HG03558 (cell line): Measurements from ENCODE around the gene CCDC126.
A peak's percentile ranks its signal among the peaks of the same experiment; 100 is the strongest.
"Not testable (repeated sequence)": the region's sequence is repeated elsewhere in the genome, so short reads cannot be mapped to it uniquely, and the experiment has no call there.

ENCODE experiments used
- ATAC-seq: cut with Tn5 transposase; IDR thresholded peaks from one replicate; pipeline ENCODE4 v1.9.1; 2021; ENCODE audit warnings: moderate number of reproducible peaks; ENCODE audit not compliant: unreplicated experiment; ENCODE audit errors: extremely low read depth

CCDC126 gene

DNA sequence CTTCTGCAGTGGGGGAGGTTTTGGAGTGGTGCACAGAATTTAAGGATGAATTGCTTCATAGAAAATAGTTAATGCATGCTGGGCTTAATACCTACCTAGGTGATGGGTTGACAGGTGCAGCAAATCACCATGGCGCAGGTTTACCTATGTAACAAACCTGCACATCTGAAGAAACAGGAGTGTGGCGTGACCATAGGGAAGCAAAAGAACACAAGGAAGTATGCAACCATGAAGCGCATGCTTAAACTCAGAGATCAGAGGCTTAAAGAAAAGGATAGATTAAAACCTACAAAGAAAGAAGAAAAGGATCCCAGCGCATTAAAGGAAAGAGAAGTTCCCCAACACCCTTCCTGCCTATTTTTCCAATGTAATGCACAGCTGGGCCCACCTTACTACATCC lies 22.0 kb downstream of the CCDC126 start:
- no peak for ATAC-seq

DNA sequence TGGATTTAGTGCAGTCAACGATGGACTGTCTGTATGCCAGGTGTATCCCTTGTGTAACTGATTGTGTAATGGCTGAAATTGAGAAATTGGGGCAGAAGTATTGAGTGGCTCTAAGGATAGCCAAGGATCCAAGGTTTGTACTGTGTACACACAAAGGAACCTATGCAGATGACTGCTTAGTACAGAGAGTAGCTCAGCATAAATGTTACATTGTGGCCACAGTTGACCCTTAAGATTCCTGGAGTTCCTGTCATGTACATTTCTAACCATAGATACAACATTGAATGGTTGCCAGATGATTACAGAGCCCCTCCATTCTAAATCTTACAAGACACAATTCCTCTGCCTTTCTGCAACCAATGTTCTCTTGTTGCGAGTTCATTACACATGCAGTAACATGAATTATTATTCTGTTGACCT lies 25.3 kb downstream of the CCDC126 start:
- no peak for ATAC-seq

GRCh38 chr7:23628370-23628769 lies 31.2 kb downstream of the CCDC126 start:
- ATAC-seq: no peak

DNA sequence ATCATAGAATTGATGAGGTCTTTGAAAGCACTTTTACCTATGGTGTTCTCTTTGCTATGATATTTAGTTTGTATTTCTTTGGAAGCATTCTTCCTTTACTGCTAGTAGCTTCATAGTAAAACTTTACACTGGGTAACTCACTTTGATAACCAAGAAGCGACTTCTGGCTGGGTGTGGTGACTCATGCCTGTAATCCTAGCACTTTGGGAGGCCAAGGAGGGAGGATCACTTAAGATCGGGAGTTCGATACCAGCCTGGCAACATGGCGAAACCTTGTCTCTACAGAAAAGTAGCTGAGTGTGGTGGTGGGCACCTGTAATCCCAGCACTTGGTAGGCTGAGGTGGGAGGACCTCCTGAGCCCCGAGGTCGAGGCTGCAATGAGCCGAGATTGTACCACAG lies 36.2 kb downstream of the CCDC126 start:
- ATAC-seq: no peak

- no peak for ATAC-seq
These were observed 48.6 kb downstream of the CCDC126 start for GRCh38 chr7:23645822-23646221.

DNA sequence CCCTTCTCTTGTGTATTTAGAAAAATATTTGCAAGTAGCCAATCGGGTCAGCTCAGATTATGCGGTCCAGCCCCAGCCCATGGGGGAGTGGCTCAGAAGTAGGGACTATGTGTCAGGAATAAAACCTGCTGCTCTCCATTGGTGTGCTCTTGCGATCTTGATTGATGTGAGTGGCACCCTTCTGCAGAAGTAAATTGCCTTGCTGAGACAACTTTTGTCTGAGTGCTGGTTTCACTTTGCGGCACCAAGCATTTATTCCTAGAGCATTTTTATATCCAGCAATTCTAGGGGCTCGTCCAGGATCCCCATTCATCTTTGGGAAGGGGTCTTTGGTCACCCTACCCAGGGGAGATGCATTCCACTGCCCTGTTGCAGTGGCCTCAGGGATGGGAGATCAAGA lies 56.8 kb downstream of the CCDC126 start:
- no peak for ATAC-seq

DNA sequence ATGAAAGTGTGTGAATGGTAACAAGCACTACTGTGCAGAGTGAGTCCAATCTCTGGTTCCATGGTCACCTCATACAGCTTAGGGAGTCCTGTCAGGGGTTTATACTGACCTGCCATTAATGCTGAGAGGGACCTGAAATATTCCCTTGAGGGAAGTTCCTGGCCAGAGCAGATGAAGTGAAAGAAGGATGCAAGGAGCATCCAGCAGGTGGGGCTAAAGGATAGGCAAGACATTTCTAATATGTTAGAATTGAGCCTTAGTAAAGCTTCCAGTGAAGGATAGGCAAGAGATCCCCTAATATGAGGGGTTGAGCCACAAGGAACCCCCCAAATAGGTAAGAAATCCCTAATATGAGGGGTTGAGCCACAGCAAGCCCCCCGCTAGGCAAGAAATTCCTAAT lies 57.3 kb downstream of the CCDC126 start:
- ATAC-seq: no peak

- no peak for ATAC-seq
These were observed 58.3 kb downstream of the CCDC126 start for GRCh38 chr7:23655433-23655832.

DNA sequence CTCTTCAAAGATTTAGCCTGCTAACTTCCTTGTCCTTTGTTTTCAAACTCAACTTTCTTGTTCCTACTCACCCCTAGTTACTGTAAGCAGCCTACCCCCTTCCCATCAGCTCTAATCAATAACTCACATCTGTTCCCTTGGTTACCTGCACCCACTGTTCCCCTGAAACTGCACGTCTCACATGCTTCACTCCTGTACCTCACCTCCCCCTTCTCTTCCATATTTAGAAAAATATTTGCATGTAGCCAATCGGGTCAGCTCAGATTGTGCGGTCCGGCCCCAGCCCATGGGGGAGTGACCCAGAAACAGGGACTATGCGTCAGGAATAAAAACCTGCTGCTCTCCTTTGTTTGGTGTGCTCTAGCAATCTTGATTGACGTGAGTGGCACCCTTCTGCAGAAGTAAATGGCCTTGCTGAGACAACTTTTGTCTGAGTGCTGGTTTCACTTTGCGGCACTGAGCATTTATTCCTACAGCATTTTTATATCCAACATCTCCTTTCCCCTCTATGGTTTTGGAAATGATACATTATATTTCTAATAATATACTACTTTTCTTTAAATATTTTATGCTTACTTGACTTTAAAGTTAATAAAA lies 61.7 kb downstream of the CCDC126 start:
- no peak for ATAC-seq

DNA sequence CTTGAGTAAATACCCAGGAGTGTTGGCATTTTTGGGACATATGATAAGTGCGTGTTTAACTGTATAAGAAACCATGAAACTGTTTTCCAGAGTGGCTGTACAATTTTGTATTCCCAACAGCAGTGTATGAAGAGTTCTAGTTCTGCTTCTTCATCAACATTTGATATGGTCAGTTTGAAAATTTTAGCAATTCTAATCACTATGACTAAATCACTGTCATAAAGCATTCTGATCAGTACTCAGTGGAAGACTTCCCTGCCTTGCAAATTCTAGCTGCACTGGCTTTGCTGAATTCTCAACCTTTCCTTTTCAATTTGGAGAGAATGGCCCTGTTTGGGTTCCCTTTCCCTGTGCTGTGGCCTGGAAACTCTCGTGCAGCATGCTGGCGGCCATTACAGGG lies 64.2 kb downstream of the CCDC126 start:
- ATAC-seq: no peak

DNA sequence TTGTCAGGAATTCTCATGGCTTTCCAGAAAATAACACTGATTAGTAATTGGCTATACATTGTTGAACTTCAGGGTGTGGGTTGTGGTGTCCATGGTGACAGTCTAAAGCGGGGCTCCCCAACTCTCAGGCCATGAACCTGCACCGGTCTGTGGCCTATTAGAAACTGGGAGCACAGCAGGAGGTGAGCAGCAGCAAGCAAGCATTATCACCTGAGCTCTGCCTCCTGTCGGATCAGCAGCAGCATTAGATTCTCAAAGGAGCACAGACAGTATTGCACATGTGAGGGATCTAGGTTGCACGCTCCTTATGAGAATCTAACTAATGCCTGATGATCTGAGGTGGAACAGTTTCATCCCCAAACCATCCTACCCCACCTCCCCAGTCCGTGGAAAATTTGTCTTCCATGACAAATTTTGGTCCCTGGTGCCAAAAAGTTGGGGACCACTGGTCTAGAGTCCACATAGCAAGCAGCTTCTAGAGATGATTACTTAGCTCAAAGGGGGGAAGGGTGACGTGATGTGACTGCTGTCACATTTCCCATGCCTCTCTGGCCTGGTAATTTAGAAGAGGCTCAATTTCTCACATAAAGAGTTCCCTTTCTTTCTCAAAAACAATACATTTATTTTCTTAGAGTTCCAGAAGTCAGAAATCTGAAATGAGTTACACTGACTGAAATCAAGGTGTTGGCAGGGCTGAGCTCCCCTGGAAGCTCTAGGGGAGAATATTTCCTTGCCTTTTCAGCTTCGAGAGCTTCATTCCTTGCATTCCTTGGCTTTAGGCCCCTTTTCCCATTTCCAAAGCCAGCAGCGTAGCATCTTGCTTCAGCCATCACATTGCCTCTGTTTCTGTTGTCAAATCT lies 65.2 kb downstream of the CCDC126 start:
- ATAC-seq: no peak

- ATAC-seq: no peak
These were observed 65.8 kb downstream of the CCDC126 start for GRCh38 chr7:23662984-23663313.

- ATAC-seq: no peak
These were observed 66.9 kb downstream of the CCDC126 start for GRCh38 chr7:23664122-23664521.

DNA sequence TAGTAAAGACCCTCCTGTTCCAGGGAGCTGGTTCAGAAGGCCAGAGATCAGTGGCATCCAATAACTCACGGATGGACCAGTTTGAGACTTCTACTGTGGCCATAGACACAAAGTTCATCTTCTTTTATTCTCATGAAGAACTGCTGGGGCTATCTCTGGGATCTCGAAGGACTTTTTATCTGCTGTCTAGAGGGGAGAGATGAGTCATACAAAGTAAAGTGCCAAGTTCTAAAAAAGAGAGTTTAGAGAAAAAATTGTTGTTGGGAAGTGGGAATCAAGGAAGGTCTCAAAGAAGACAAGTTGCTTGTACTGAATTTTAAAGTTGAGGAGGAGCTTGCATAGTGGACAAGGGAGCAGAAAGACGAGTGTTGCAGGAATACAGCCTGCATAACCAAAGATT lies 74.9 kb downstream of the CCDC126 start:
- no peak for ATAC-seq

- ATAC-seq: peak; percentile 90
These were observed 82.8 kb downstream of the CCDC126 start, which contains the start of gene FAM221A for GRCh38 chr7:23679898-23680413. Gene FAM221A (plus strand): TSS chr7:23680199. CDS start chr7:23680219, 20 bp downstream.

GRCh38 chr7:23680414-23681405 lies 83.5 kb downstream of the CCDC126 start:
- ATAC-seq: no peak

- ATAC-seq: not testable (repeated sequence)
These were observed 86.9 kb downstream of the CCDC126 start for GRCh38 chr7:23684041-23684440.

GRCh38 chr7:23685731-23686130 lies 88.5 kb downstream of the CCDC126 start:
- ATAC-seq: no peak

DNA sequence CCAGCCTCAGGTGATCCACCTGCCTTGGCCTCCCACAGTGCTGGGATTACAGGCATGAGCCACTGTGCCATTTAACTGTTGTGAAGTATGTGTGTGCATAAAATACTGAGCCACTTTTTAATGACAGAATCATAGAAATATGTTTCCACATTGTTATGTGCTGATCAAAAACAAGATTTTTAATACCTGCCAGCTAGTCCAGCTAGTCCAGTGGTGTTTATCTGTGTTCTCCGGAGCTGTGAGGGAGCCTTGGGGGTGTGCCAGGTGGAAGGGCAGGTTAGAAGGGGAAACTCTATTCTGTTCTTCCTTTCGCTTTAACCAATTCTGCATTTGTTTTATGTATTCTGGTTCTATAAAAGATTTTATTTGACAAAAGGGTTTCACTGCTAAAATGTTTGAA lies 89.8 kb downstream of the CCDC126 start:
- ATAC-seq: no peak

- ATAC-seq: no peak
These were observed 92.0 kb downstream of the CCDC126 start for GRCh38 chr7:23689165-23689564.
